D721Med (cell line): ENCODE results near the gene EEPD1.

Source experiments
- DNase-seq: peaks from one replicate; pipeline ENCODE4 v3.0.0; 2011; ENCODE audit warnings: low spot score; ENCODE audit not compliant: insufficient read length
- FAIRE-seq: peaks from 2 replicates; lab custom pipeline; 2011; peaks lifted over from hg19 to GRCh38; lab: Jason Lieb, UNC
- TF ChIP-seq, protein P1 (sequence below): IDR thresholded peaks from 2 replicates; pipeline ENCODE4 v1.5.1; 2012; ENCODE audit warnings: mild to moderate bottlenecking, control low read depth; ENCODE audit not compliant: insufficient read depth; ENCODE audit errors: missing control alignments

Gene EEPD1

DNA sequence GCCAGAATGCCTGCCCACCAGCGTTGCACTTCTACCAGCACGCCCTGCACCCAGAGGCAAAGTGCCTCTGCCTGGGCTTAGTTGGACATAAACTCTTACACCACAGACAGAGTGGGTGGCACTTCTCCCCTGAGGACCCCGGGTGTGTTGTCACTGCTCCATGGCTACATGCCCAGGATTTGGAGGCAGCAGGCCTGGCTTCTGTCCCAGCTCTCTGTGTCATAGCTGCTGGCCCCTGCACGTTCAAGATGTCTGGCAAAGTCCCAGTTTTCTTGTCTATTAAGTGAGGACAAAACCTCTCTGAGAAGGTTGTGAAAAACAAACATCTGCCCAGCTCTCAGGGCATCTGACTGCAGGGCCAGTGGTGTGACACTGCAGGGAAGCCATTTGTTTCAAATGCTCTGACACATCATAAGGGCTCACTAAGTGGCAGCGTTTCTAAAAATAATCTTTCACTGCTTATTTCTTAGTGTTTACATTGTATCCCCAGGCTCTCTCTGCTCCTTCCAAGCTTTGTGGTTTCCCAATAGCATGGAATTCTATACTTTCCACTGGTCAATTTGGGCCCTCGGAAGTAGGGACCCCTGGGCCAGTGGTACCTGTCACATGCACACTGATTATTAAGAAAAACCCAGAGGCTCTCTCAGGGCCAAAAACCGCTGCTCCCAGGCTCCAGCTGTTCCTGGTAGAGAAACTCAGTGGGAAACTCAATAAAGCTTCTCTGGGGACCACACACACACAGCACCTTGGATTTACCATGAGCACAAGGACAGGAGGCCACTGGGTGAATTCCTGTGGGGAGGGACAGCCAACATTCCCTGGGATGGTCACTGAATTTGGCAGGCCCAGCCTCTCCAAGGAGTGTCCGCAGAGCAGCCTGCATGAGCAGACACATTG lies 150.4 kb downstream of the EEPD1 start:
- DNase-seq, result no peak
- TF ChIP-seq, protein P1, sequence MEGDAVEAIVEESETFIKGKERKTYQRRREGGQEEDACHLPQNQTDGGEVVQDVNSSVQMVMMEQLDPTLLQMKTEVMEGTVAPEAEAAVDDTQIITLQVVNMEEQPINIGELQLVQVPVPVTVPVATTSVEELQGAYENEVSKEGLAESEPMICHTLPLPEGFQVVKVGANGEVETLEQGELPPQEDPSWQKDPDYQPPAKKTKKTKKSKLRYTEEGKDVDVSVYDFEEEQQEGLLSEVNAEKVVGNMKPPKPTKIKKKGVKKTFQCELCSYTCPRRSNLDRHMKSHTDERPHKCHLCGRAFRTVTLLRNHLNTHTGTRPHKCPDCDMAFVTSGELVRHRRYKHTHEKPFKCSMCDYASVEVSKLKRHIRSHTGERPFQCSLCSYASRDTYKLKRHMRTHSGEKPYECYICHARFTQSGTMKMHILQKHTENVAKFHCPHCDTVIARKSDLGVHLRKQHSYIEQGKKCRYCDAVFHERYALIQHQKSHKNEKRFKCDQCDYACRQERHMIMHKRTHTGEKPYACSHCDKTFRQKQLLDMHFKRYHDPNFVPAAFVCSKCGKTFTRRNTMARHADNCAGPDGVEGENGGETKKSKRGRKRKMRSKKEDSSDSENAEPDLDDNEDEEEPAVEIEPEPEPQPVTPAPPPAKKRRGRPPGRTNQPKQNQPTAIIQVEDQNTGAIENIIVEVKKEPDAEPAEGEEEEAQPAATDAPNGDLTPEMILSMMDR, result no peak
- no peak for FAIRE-seq

DNA sequence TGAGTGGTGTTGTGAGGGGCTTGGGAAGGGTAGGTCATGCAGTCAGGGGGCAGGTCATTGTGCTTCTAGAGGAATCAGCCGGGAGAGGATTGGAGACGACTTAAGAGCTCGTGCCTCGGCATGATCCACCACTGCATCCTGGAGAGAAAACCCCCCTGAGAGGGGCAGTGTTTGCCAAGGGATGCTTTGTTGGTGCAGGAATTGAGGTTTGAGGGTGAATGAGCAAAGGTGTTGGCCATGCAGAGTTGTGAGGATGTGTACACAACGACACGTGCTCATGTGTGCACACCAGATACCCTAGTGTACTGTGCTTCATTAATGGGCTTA lies 151.0 kb downstream of the EEPD1 start:
- FAIRE-seq (no peak), DNase-seq (no peak)
- TF ChIP-seq, protein P1, result peak; percentile 26

- no peak for FAIRE-seq
- no peak for DNase-seq
- TF ChIP-seq, protein P1, result no peak
These were observed 152.2 kb downstream of the EEPD1 start for GRCh38 chr7:36305226-36305625.

DNA sequence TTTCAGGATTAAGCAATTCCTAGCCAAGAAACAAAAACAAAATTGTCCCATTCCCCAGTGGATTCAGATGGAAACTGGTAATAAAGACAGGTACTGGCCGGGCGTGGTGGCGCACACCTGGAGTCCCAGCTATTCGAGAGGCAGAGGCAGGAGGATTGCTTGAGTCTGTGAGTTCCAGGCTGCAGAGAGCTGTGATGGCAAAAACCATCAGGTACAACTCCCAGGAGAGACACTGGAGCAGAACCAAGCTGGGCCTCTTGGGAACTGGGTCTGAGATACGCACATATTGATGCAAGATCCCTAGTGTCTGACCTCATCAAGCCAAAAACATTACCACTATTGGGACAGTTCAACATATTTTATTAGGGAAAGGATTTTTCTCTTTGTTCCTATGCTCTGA lies 152.6 kb downstream of the EEPD1 start:
- TF ChIP-seq, protein P1, result no peak
- DNase-seq (no peak), FAIRE-seq (no peak)

- TF ChIP-seq, protein P1, result no peak
- no peak for FAIRE-seq
These were observed 153.2 kb downstream of the EEPD1 start for GRCh38 chr7:36306222-36306621.

GRCh38 chr7:36306722-36307121 lies 153.7 kb downstream of the EEPD1 start:
- FAIRE-seq, result no peak
- TF ChIP-seq, protein P1, result no peak
- no peak for DNase-seq

More at GRCh38 chr7:36306222-36306621, 153.2 kb downstream of the EEPD1 start:
- DNase-seq, result no peak

- FAIRE-seq (no peak), DNase-seq (no peak)
- TF ChIP-seq, protein P1, result no peak
These were observed 155.0 kb downstream of the EEPD1 start for GRCh38 chr7:36308031-36308430.
